H9 (cell line): ENCODE results near the gene HAVCR1. TPM values are rescaled to one million over a fixed set of nuclear protein-coding genes. Genes with fewer than 3 reads are reported as not detected.

Source experiments
- DNase-seq: peaks from one replicate; pipeline ENCODE4 v3.0.0-alpha.2; 2017
- H2AFZ ChIP-seq: one replicate; pipeline ENCODE4 v1.6.1; 2013; ENCODE audit warnings: mild to moderate bottlenecking, low read length, control low read depth, moderate library complexity
- H2AK5ac ChIP-seq: 2 replicates; pipeline ENCODE4 v1.6.1; 2013; ENCODE audit warnings: low read length, control low read depth, mixed read lengths; ENCODE audit not compliant: insufficient read length
- H2BK120ac ChIP-seq: one replicate; pipeline ENCODE4 v1.6.1; 2013; ENCODE audit warnings: low read depth, mild to moderate bottlenecking, low read length, control low read depth, inconsistent platforms; ENCODE audit not compliant: poor library complexity, severe bottlenecking
- H2BK12ac ChIP-seq: 2 replicates; pipeline ENCODE4 v1.6.1; 2013; ENCODE audit warnings: low read length, control low read depth, mixed read lengths, low read depth; ENCODE audit not compliant: insufficient read length
- H2BK15ac ChIP-seq: 2 replicates; pipeline ENCODE4 v1.6.1; 2013; ENCODE audit warnings: low read depth, low read length, control low read depth
- H2BK20ac ChIP-seq: one replicate; pipeline ENCODE4 v1.6.1; 2013; ENCODE audit warnings: low read depth, mild to moderate bottlenecking, low read length, control low read depth, inconsistent platforms; ENCODE audit not compliant: poor library complexity, severe bottlenecking
- H2BK5ac ChIP-seq: 2 replicates; pipeline ENCODE4 v1.6.1; 2013; ENCODE audit warnings: low read length, control low read depth, mixed read lengths; ENCODE audit not compliant: insufficient read length
- H3K14ac ChIP-seq: 2 replicates; pipeline ENCODE4 v1.6.1; 2013; ENCODE audit warnings: low read length, control low read depth; ENCODE audit not compliant: insufficient read depth
- H3K18ac ChIP-seq: 2 replicates; pipeline ENCODE4 v1.6.1; 2013; ENCODE audit warnings: low read depth, mild to moderate bottlenecking, mixed read lengths, low read length, control low read depth; ENCODE audit not compliant: insufficient read length
- H3K23ac ChIP-seq: 2 replicates; pipeline ENCODE4 v1.6.1; 2013; ENCODE audit warnings: low read length, control low read depth, mixed read lengths, low read depth; ENCODE audit not compliant: insufficient read length
- H3K23me2 ChIP-seq: 2 replicates; pipeline ENCODE4 v1.6.1; 2013; ENCODE audit warnings: low read depth, mild to moderate bottlenecking, mixed read lengths, low read length, control low read depth; ENCODE audit not compliant: insufficient read length, poor library complexity, severe bottlenecking
- H3K27ac ChIP-seq: 2 replicates; pipeline ENCODE4 v1.5.1; 2013; ENCODE audit warnings: low read length, control low read depth, mixed read lengths, low read depth; ENCODE audit not compliant: insufficient read length
- H3K27me3 ChIP-seq: 2 replicates; pipeline ENCODE4 v1.6.1; 2013; ENCODE audit warnings: low read length, control low read depth, inconsistent platforms; ENCODE audit not compliant: insufficient read depth
- H3K4ac ChIP-seq: 2 replicates; pipeline ENCODE4 v1.6.1; 2013; ENCODE audit warnings: low read depth, mild to moderate bottlenecking, control low read depth, inconsistent platforms, low read length, moderate library complexity
- H3K4me1 ChIP-seq: 2 replicates; pipeline ENCODE4 v1.6.1; 2013; ENCODE audit warnings: low read length, control low read depth, inconsistent platforms; ENCODE audit not compliant: insufficient read depth
- H3K4me2 ChIP-seq: 2 replicates; pipeline ENCODE4 v1.6.1; 2013; ENCODE audit warnings: low read length, control low read depth, mixed read lengths; ENCODE audit not compliant: insufficient read length, insufficient read depth
- H3K56ac ChIP-seq: 2 replicates; pipeline ENCODE4 v1.6.1; 2013; ENCODE audit warnings: low read depth, mild to moderate bottlenecking, mixed read lengths, low read length, control low read depth; ENCODE audit not compliant: insufficient read length
- H3K79me1 ChIP-seq: 2 replicates; pipeline ENCODE4 v1.6.1; 2013; ENCODE audit warnings: low read depth, mild to moderate bottlenecking, moderate library complexity, low read length, control low read depth, inconsistent platforms; ENCODE audit not compliant: insufficient read depth, poor library complexity, severe bottlenecking
- H3K79me2 ChIP-seq: 2 replicates; pipeline ENCODE4 v1.6.1; 2013; ENCODE audit warnings: low read length, control low read depth, inconsistent platforms; ENCODE audit not compliant: insufficient read depth
- H3K9ac ChIP-seq: 2 replicates; pipeline ENCODE4 v1.6.1; 2013; ENCODE audit warnings: low read length, control low read depth, mixed read lengths; ENCODE audit not compliant: insufficient read length; ENCODE audit errors: extremely low read depth
- H3K9me3 ChIP-seq: one replicate; pipeline ENCODE4 v1.6.1; 2013; ENCODE audit warnings: low read depth, low read length, inconsistent platforms; ENCODE audit not compliant: control insufficient read depth
- H3T11ph ChIP-seq: one replicate; pipeline ENCODE4 v1.6.1; 2013; ENCODE audit warnings: mild to moderate bottlenecking, low read length, control low read depth, inconsistent platforms
- H4K20me1 ChIP-seq: one replicate; pipeline ENCODE4 v1.6.1; 2013; ENCODE audit not compliant: control insufficient read depth, insufficient read length, insufficient read depth
- H4K5ac ChIP-seq: 2 replicates; pipeline ENCODE4 v1.6.1; 2013; ENCODE audit warnings: low read depth, mild to moderate bottlenecking, mixed read lengths, low read length, control low read depth; ENCODE audit not compliant: insufficient read length
- H4K8ac ChIP-seq: replicated peaks from 2 replicates; pipeline ENCODE4 v1.6.1; 2013; ENCODE audit warnings: low read length, control low read depth, mixed read lengths, low read depth; ENCODE audit not compliant: insufficient read length
- H4K91ac ChIP-seq: 2 replicates; pipeline ENCODE4 v1.6.1; 2013; ENCODE audit warnings: low read depth, mild to moderate bottlenecking, moderate library complexity, mixed read lengths, low read length, control low read depth; ENCODE audit not compliant: insufficient read length
- H3K27ac Mint-ChIP-seq, 3 experiments: 2 replicates in 2 of 3; 3 replicates in 1 of 3; pipeline ENCODE4 v1.8.0; 2020 to 2021; ENCODE audit warnings: mixed read lengths in 3 of 3, mild to moderate bottlenecking in 1 of 3, moderate library complexity in 1 of 3
- H3K27me3 Mint-ChIP-seq: 2 replicates; pipeline ENCODE4 v1.8.0; 2021; ENCODE audit warnings: low read depth, mild to moderate bottlenecking, moderate library complexity, mixed read lengths
- H3K36me3 Mint-ChIP-seq, 3 experiments: 2 replicates in 2 of 3; 3 replicates in 1 of 3; pipeline ENCODE4 v1.8.0; 2020 to 2021; ENCODE audit warnings: low read depth in 3 of 3, mixed read lengths in 3 of 3; ENCODE audit not compliant: insufficient read depth in 1 of 3
- H3K4me1 Mint-ChIP-seq, 2 experiments: 2 replicates each; pipeline ENCODE4 v1.8.0; 2020; ENCODE audit warnings: mixed read lengths in 2 of 2
- H3K4me3 Mint-ChIP-seq, 2 experiments: 2 replicates in 1 of 2; 3 replicates in 1 of 2; pipeline ENCODE4 v1.8.0; 2020 to 2021; ENCODE audit warnings: mild to moderate bottlenecking in 2 of 2, mixed read lengths in 2 of 2, moderate library complexity in 1 of 2
- H3K9me3 Mint-ChIP-seq, 2 experiments: 2 replicates in 1 of 2; 3 replicates in 1 of 2; pipeline ENCODE4 v1.8.0; 2020; ENCODE audit warnings: mild to moderate bottlenecking in 2 of 2, mixed read lengths in 2 of 2, moderate library complexity in 1 of 2
- CTCF ChIP-seq: fragments of 200-600 bp; sonication (generic); conservative IDR thresholded peaks from 3 replicates; pipeline ENCODE4 v1.8.0; 2021; ENCODE audit warnings: antibody characterized with exemption, mild to moderate bottlenecking
- WGBS: extraction: QIAGEN DNeasy Blood & Tissue Kit; methylation state at CpG from one replicate; pipeline ENCODE4 v1.1.7; 2013; ENCODE audit warnings: missing lambda C conversion rate, low lambda C conversion rate, mixed read lengths; ENCODE audit not compliant: insufficient read length; ENCODE audit errors: extremely low coverage; 5-methylcytosine and 5-hydroxymethylcytosine counted together
- total RNA-seq: library from RNA; stranded (reverse); gene quantifications from 2 replicates; pipeline ENCODE4 v1.2.1, GENCODE V29; 2021

Gene HAVCR1
- total RNA-seq, 1 experiment from 2014 or later: not detected

GRCh38 chr5:157026789-157027424 is 32.0 kb downstream of the HAVCR1 start:
- no peak overlapping the region for H3K4me2 ChIP-seq
- H3K79me2 ChIP-seq: no peaks in the 10 kb centered on the region
- H2BK5ac ChIP-seq: no peak overlapping the region
- DNase-seq: peak; percentile 63
- no peaks in the 10 kb centered on the region; a peak in 1 of 7 replicates for H3K36me3 Mint-ChIP-seq
- H2BK120ac ChIP-seq: no peak overlapping the region
- no peak overlapping the region for H3K14ac ChIP-seq
- H3K4me1 ChIP-seq: no peaks in the 10 kb centered on the region; the same call in 1 of the 2 replicates
- no CpG with 5 or more reads among the region's 3 CpGs for WGBS
- H3K4ac ChIP-seq: no peak overlapping the region
- H3K79me1 ChIP-seq: no peaks in the 10 kb centered on the region
- no peaks in the 10 kb centered on the region for H3K9me3 ChIP-seq
- H4K8ac ChIP-seq: no peak overlapping the region
- H2AK5ac ChIP-seq: no peak overlapping the region
- H3K9me3 Mint-ChIP-seq: no peaks in the 10 kb centered on the region; a peak in 1 of 5 replicates
- no peak overlapping the region for H3K27ac ChIP-seq
- TF ChIP-seq CTCF: peak; percentile 89
- H3K9ac ChIP-seq: no peak overlapping the region
- no peak overlapping the region for H2BK15ac ChIP-seq
- no peak overlapping the region; a peak in 1 of 7 replicates for H3K27ac Mint-ChIP-seq
- no peak overlapping the region for H2BK20ac ChIP-seq
- no peaks in the 10 kb centered on the region for H3K27me3 ChIP-seq
- peaks cover 2 to 4% of the 10 kb centered on the region in 2 experiments; a peak in 3 of 4 replicates for H3K4me1 Mint-ChIP-seq
- H4K5ac ChIP-seq: no peak overlapping the region
- H3T11ph ChIP-seq: no peak overlapping the region
- H2AFZ ChIP-seq: no peak overlapping the region
- no peaks in the 10 kb centered on the region for H3K27me3 Mint-ChIP-seq
- no peaks in the 10 kb centered on the region for H4K20me1 ChIP-seq
- H3K23me2 ChIP-seq: no peaks in the 10 kb centered on the region
- no peak overlapping the region for H4K91ac ChIP-seq
- H2BK12ac ChIP-seq: no peak overlapping the region
- H3K56ac ChIP-seq: no peak overlapping the region
- H3K4me3 Mint-ChIP-seq: no peak overlapping the region
- H3K18ac ChIP-seq: no peak overlapping the region
- no peak overlapping the region for H3K23ac ChIP-seq
